K562 (cell line): Measurements from ENCODE around the gene PTTG2. TPM values are rescaled to one million over a fixed set of nuclear protein-coding genes. Genes with fewer than 3 reads are reported as not detected.

Source experiments
- ATAC-seq: fragments of 200-7000 bp; cut with Tn5 transposase; 3 replicates; pipeline ENCODE4 v1.9.1; 2020; ENCODE audit warnings: moderate library complexity
- BruUV-seq: library from RNA; stranded (reverse); fragments of 400-500 nt; replicated peaks from 2 replicates; lab custom pipeline; 2021; lab: Mats Ljungman, UMichigan
- CTCF ChIA-PET: fragments of 300-600 bp; formaldehyde crosslinking; extraction: SDS; loops from one replicate; lab custom pipeline; 2021; ENCODE audit warnings: low intra/inter-chr PET ratio; lab: Yijun Ruan, JAX
- POLR2A ChIA-PET: fragments of 300-600, 350-650 bp; sonication (Branson Sonifier 250); formaldehyde crosslinking; extraction: SDS; loops from one replicate; lab custom pipeline; 2021; ENCODE audit warnings: antibody characterized with exemption, inconsistent platforms; lab: Yijun Ruan, JAX
- DNase-seq, 4 experiments: peaks; one replicate each; pipeline versions ENCODE4 v3.0.0 to v3.0.0-alpha.2; 2011 to 2018; ENCODE audit warnings: low spot score in 3 of 4, mixed read lengths in 3 of 4; ENCODE audit errors: extremely low read depth in 1 of 4
- FAIRE-seq: peaks from 2 replicates; lab custom pipeline; 2011; peaks lifted over from hg19 to GRCh38; lab: Jason Lieb, UNC
- H2AFZ ChIP-seq: 2 replicates; pipeline ENCODE4 v1.6.0; 2011; ENCODE audit warnings: low read depth, low read length, control low read depth, inconsistent platforms
- H3K27ac ChIP-seq: fragments of 200-600 bp; 3 replicates; pipeline ENCODE4 v1.8.0; 2011; ENCODE audit warnings: low read depth, mild to moderate bottlenecking, control low read depth, inconsistent platforms, low read length, moderate library complexity, mixed read lengths; ENCODE audit errors: extremely low read depth
- H3K27me3 ChIP-seq, 2 experiments: fragments of 300-600 bp in 1 of 2; 2 replicates in 1 of 2; 3 replicates in 1 of 2; pipeline versions ENCODE4 v1.6.0 to v1.8.0; 2011; ENCODE audit warnings: inconsistent platforms in 2 of 2, low read length in 2 of 2, mild to moderate bottlenecking in 1 of 2, mixed read lengths in 1 of 2, moderate library complexity in 1 of 2; ENCODE audit not compliant: control insufficient read depth in 2 of 2, insufficient read depth in 2 of 2
- H3K36me3 ChIP-seq: fragments of 300-600 bp; 3 replicates; pipeline ENCODE4 v1.8.0; 2011; ENCODE audit warnings: mild to moderate bottlenecking, low read length, inconsistent platforms; ENCODE audit not compliant: control insufficient read depth, insufficient read depth
- H3K4me1 ChIP-seq, 2 experiments: fragments of 200-600 bp in 1 of 2; replicated peaks in 1 of 2; 2 replicates in 1 of 2; 3 replicates in 1 of 2; pipeline versions ENCODE4 v1.5.1 to v1.8.0; 2011; ENCODE audit warnings: inconsistent platforms in 2 of 2, low read length in 2 of 2, mild to moderate bottlenecking in 1 of 2, mixed read lengths in 1 of 2, moderate library complexity in 1 of 2; ENCODE audit not compliant: control insufficient read depth in 2 of 2, insufficient read depth in 2 of 2
- H3K4me2 ChIP-seq: 2 replicates; pipeline ENCODE4 v1.6.1; 2011; ENCODE audit warnings: low read length, control low read depth, inconsistent platforms, mixed read lengths; ENCODE audit not compliant: insufficient read depth
- H3K4me3 ChIP-seq: fragments of 200-600 bp; sonication (generic), shearing (Covaris generic); 2 replicates; pipeline ENCODE4 v1.5.1; 2016; ENCODE audit warnings: control low read depth, inconsistent platforms
- H3K79me2 ChIP-seq: fragments of 200-600 bp; 3 replicates; pipeline ENCODE4 v1.8.0; 2011; ENCODE audit warnings: low read length, inconsistent platforms; ENCODE audit not compliant: control insufficient read depth, insufficient read depth
- H3K9ac ChIP-seq, 2 experiments: 2 replicates each; pipeline versions ENCODE4 v1.6.0 to v1.6.1; 2011; ENCODE audit warnings: low read depth in 2 of 2, low read length in 2 of 2, control low read depth in 1 of 2, inconsistent platforms in 1 of 2, mild to moderate bottlenecking in 1 of 2, mixed read lengths in 1 of 2; ENCODE audit not compliant: insufficient read depth in 1 of 2
- H3K9me1 ChIP-seq: one replicate; pipeline ENCODE4 v1.6.0; 2011; ENCODE audit warnings: inconsistent platforms, mild to moderate bottlenecking, low read length, moderate library complexity; ENCODE audit not compliant: control insufficient read depth, insufficient read depth
- H3K9me3 ChIP-seq: replicated peaks from 2 replicates; pipeline ENCODE4 v1.5.1; 2011; ENCODE audit warnings: low read depth, low read length, inconsistent platforms; ENCODE audit not compliant: control insufficient read depth, insufficient read depth
- H4K20me1 ChIP-seq: replicated peaks from 2 replicates; pipeline ENCODE4 v1.6.1; 2011; ENCODE audit warnings: low read length, inconsistent platforms, mixed read lengths; ENCODE audit not compliant: control insufficient read depth, insufficient read depth
- ATF6 ChIP-seq: sonication (generic); formaldehyde crosslinking; IDR thresholded peaks from 2 replicates; pipeline ENCODE4 v1.4.0; 2020; ENCODE audit warnings: mild to moderate bottlenecking, missing genetic modification reagents
- RB1 ChIP-seq: fragments of 450-650 bp; IDR thresholded peaks from 2 replicates; pipeline ENCODE4 v1.6.1; 2017; ENCODE audit warnings: low read depth, mild to moderate bottlenecking
- RFX5 ChIP-seq: IDR thresholded peaks from 2 replicates; pipeline ENCODE4 v1.6.1; 2011; ENCODE audit warnings: low read depth, mild to moderate bottlenecking, improper control_type of control experiment, low read length
- STAT5A ChIP-seq: IDR thresholded peaks from 2 replicates; pipeline ENCODE4 v1.6.1; 2012; ENCODE audit warnings: low read length, inconsistent platforms, borderline replicate concordance
- VEZF1 ChIP-seq: fragments of 200-800 bp; sonication (Bioruptor generic); IDR thresholded peaks from 2 replicates; pipeline ENCODE4 v1.6.1; 2017; ENCODE audit warnings: missing genetic modification characterization, missing compliant biosample characterization
- ZNF551 ChIP-seq: fragments of 250-450 bp; sonication (Bioruptor Pico); IDR thresholded peaks from 2 replicates; pipeline ENCODE4 v1.5.0; 2021; ENCODE audit warnings: mild to moderate bottlenecking, moderate library complexity
- ZNF830 ChIP-seq: fragments of 250-450 bp; sonication (Bioruptor Pico); IDR thresholded peaks from 2 replicates; pipeline ENCODE4 v1.5.0; 2021; ENCODE audit warnings: mild to moderate bottlenecking
- WGBS: fragments of 100-300 bp; shearing (Covaris generic); methylation state at CpG from one replicate; pipeline ENCODE4 v1.1.6; 2016; ENCODE audit warnings: low coverage, mixed read lengths; ENCODE audit not compliant: insufficient coverage; ENCODE audit errors: missing lambda C conversion rate; 5-methylcytosine and 5-hydroxymethylcytosine counted together
- in situ Hi-C: fragments of 300-500 bp; cut with MboI; formaldehyde crosslinking; loops from 4 replicates; pipeline ENCODE4 v1.15.0; 2018; ENCODE audit warnings: inconsistent platforms, mixed read lengths
- intact Hi-C: fragments of 100-400 bp; cut with micrococcal nuclease; formaldehyde crosslinking; loops from 2 replicates; pipeline ENCODE4 v1.14.2; 2022
- polyA plus RNA-seq, 8 experiments: library from polyadenylated mRNA; depleted of rRNA in 4 of 8; stranded (reverse) in 5 of 8; unstranded in 3 of 8; fragments of >200 nt; fragmentation: Nextera tagmentation in 2 of 8; fragmentation: Illumina TruSeq in 1 of 8; extraction: Ambion mirVana in 2 of 8; extraction: Trizol in 1 of 8; gene quantifications; 2 replicates each; pipeline versions ENCODE4 v1.2.1 to v1.2.3, GENCODE V29; 2011 to 2014; ENCODE audit warnings: inconsistent platforms in 1 of 8, missing spikeins in 1 of 8
- total RNA-seq, 7 experiments: library from RNA; depleted of rRNA in 6 of 7; stranded (reverse); fragments of >200 nt in 6 of 7; fragmentation: Illumina TruSeq in 2 of 7; extraction: Trizol in 2 of 7; gene quantifications; 2 replicates each; pipeline versions ENCODE4 v1.2.1 to v1.2.3, GENCODE V29; 2011 to 2021; ENCODE audit warnings: low replicate concordance in 1 of 7

The PTTG2 gene
- total and polyA plus RNA-seq, 9 of the 15 experiments (the other 6 are each of a cell fraction or from before 2014, with no cell fraction given), result not detected

- TF ChIP-seq STAT5A, result no peak
- TF ChIP-seq RB1, result no peak
- no peak for TF ChIP-seq RFX5
- TF ChIP-seq ATF6 (CRISPR knock-in tag), result no peak
- TF ChIP-seq VEZF1 (CRISPR knock-in tag), result no peak
- TF ChIP-seq ZNF830 (CRISPR knock-in tag), result no peak
- TF ChIP-seq ZNF551 (CRISPR knock-in tag), result no peak
- intact Hi-C loops (no loop called here), in situ Hi-C loops (no loop called here)
- Histone ChIP-seq H3K4me1 (no peaks in the 10 kb centered on the region), H3K9me1 (no peaks in the 10 kb centered on the region), H3K27ac (no peak overlapping the region), H3K27me3 (peaks cover 10 to 18% of the 10 kb centered on the region in 2 experiments), H3K9ac (no peak overlapping the region), H3K4me3 (no peak overlapping the region), H2AFZ (no peak overlapping the region), H3K36me3 (no peaks in the 10 kb centered on the region), H3K79me2 (no peaks in the 10 kb centered on the region), H3K4me2 (no peak overlapping the region), H4K20me1 (peaks cover 9% of the 10 kb centered on the region), H3K9me3 (no peaks in the 10 kb centered on the region)
- WGBS, result 0% methylated on average over 5 of the region's 6 CpGs
- no TSS peak for BruUV-seq
- no peak for DNase-seq
- CTCF ChIA-PET, result no interaction called here
- POLR2A ChIA-PET, result interaction anchor here (0.6 kb wide), 1 partner anchor 14 kb away, joined by 3 read pairs; no protein-coding TSS in a partner anchor
- no peak for ATAC-seq
- FAIRE-seq, result no peak
Measured at GRCh38 chr4:38004887-38005286, 44.7 kb downstream of the PTTG2 start.
